HL-60 (cell line): ENCODE measurements around the gene PKIB.

Experiments
- DNase-seq, 2 experiments: peaks; one replicate each; pipeline ENCODE4 v3.0.0-alpha.2; 2010 to 2020; ENCODE audit warnings: low read depth in 1 of 2, low spot score in 1 of 2
- H3K27ac ChIP-seq: fragments of 250-450 bp; sonication (Bioruptor Pico); replicated peaks from 2 replicates; pipeline ENCODE4 v1.5.1; 2020; ENCODE audit warnings: mild to moderate bottlenecking, moderate library complexity
- H3K27me3 ChIP-seq: fragments of 250-450 bp; sonication (Bioruptor Pico); 2 replicates; pipeline ENCODE4 v1.5.1; 2021; ENCODE audit warnings: mild to moderate bottlenecking, moderate library complexity; ENCODE audit not compliant: insufficient read depth, poor library complexity, severe bottlenecking
- H3K4me3 ChIP-seq: replicated peaks from 2 replicates; pipeline ENCODE4 v1.5.1; 2011; ENCODE audit warnings: mild to moderate bottlenecking, control low read depth, low read length; ENCODE audit not compliant: insufficient read depth
- GABPA ChIP-seq: IDR thresholded peaks from 2 replicates; pipeline ENCODE4 v1.6.1; 2012; ENCODE audit warnings: low read depth
- POLR2AphosphoS5 ChIP-seq: IDR thresholded peaks from 2 replicates; pipeline ENCODE4 v1.6.1; 2012; ENCODE audit warnings: low read depth
- REST ChIP-seq: IDR thresholded peaks from 2 replicates; pipeline ENCODE4 v1.6.1; 2012; ENCODE audit warnings: low read depth; ENCODE audit not compliant: insufficient replicate concordance
- SPI1 ChIP-seq: IDR thresholded peaks from 2 replicates; pipeline ENCODE4 v1.6.1; 2012; ENCODE audit warnings: low read depth, mild to moderate bottlenecking, borderline replicate concordance
- TF ChIP-seq, protein P1 (sequence below): IDR thresholded peaks from one replicate; pipeline ENCODE4 v1.5.1; 2011; ENCODE audit warnings: low read length, control low read depth, inconsistent platforms; ENCODE audit not compliant: insufficient read depth

The PKIB gene

GRCh38 chr6:122616877-122617276 is 6.7 kb downstream of the PKIB start:
- no peak for TF ChIP-seq SPI1
- TF ChIP-seq, protein P1, sequence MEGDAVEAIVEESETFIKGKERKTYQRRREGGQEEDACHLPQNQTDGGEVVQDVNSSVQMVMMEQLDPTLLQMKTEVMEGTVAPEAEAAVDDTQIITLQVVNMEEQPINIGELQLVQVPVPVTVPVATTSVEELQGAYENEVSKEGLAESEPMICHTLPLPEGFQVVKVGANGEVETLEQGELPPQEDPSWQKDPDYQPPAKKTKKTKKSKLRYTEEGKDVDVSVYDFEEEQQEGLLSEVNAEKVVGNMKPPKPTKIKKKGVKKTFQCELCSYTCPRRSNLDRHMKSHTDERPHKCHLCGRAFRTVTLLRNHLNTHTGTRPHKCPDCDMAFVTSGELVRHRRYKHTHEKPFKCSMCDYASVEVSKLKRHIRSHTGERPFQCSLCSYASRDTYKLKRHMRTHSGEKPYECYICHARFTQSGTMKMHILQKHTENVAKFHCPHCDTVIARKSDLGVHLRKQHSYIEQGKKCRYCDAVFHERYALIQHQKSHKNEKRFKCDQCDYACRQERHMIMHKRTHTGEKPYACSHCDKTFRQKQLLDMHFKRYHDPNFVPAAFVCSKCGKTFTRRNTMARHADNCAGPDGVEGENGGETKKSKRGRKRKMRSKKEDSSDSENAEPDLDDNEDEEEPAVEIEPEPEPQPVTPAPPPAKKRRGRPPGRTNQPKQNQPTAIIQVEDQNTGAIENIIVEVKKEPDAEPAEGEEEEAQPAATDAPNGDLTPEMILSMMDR, result no peak
- no peak for TF ChIP-seq POLR2AphosphoS5
- TF ChIP-seq REST, result no peak
- TF ChIP-seq GABPA, result no peak
- DNase-seq, result no peak
- H3K27ac ChIP-seq, result no peak overlapping the region
- H3K27me3 ChIP-seq, result peaks cover 8% of the 10 kb centered on the region
- no peak overlapping the region for H3K4me3 ChIP-seq

DNA sequence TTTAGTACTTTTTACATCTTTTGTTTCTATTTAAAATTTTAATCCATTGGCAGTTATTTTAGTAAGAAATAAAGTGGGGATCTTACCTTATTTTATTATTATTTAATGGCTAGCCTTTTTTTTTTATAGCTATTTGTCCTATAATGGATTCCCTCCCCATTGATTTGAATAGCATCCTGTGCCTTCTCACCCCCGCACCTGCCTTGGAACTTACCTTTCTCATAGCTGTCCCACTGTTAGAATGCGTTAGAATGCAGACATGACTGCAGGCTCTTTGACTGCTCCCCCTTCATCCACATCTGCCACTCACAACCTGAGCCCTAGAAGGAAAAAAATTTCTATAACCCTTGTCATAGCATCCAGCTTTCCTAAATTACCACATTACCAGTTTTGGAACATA is 9.1 kb downstream of the PKIB start:
- DNase-seq, result no peak
- no peak overlapping the region for H3K4me3 ChIP-seq
- H3K27me3 ChIP-seq, result peaks cover 2% of the 10 kb centered on the region
- TF ChIP-seq REST, result no peak
- TF ChIP-seq, protein P1, result no peak
- TF ChIP-seq POLR2AphosphoS5, result no peak
- no peak for TF ChIP-seq GABPA
- no peak for TF ChIP-seq SPI1
- no peak overlapping the region for H3K27ac ChIP-seq

- H3K27ac ChIP-seq, result no peak overlapping the region
- no peak for TF ChIP-seq GABPA
- TF ChIP-seq REST, result no peak
- TF ChIP-seq, protein P1, result no peak
- no peak for TF ChIP-seq SPI1
- no peak for TF ChIP-seq POLR2AphosphoS5
Measured at GRCh38 chr6:122620428-122620827, 10.2 kb downstream of the PKIB start.

More at GRCh38 chr6:122620428-122620827, 10.2 kb downstream of the PKIB start:
- Histone ChIP-seq H3K4me3 (no peak overlapping the region), H3K27me3 (peaks cover 2% of the 10 kb centered on the region)
- DNase-seq, result no peak
